Activated T-helper 1 cell treated with anti-CD3 and anti-CD28 coated beads, Interleukin-12 subunit alpha, Interleukin-12 subunit beta, Interleukin-2, Interleukin-4 antibody, amounts not matched to agents 30 ng/mL and 10 ng/mL and 1 ng/mL, durations not matched to agents 14 hours and 24 hours and 36 hours (primary cell): Measurements from ENCODE around the gene ASIC1. TPM values are rescaled to one million over a fixed set of nuclear protein-coding genes. Genes with fewer than 3 reads are reported as not detected.

Experiments used
- DNase-seq: peaks from one replicate; pipeline ENCODE4 v3.0.0; 2021; ENCODE audit warnings: low spot score
- H3K27ac Mint-ChIP-seq: one replicate; pipeline ENCODE4 v1.8.0; 2021; ENCODE audit warnings: mild to moderate bottlenecking, mixed read lengths
- H3K27me3 Mint-ChIP-seq: one replicate; pipeline ENCODE4 v1.8.0; 2022; ENCODE audit warnings: mild to moderate bottlenecking, moderate library complexity, mixed read lengths; ENCODE audit not compliant: insufficient read depth
- H3K36me3 Mint-ChIP-seq: one replicate; pipeline ENCODE4 v1.8.0; 2021; ENCODE audit warnings: low read depth, mixed read lengths
- H3K4me1 Mint-ChIP-seq: one replicate; pipeline ENCODE4 v1.8.0; 2021; ENCODE audit warnings: low read depth, mixed read lengths
- H3K4me3 Mint-ChIP-seq: one replicate; pipeline ENCODE4 v1.8.0; 2021; ENCODE audit warnings: mild to moderate bottlenecking, moderate library complexity, mixed read lengths
- H3K9me3 Mint-ChIP-seq: one replicate; pipeline ENCODE4 v1.8.0; 2021; ENCODE audit warnings: mixed read lengths
- intact Hi-C: fragments of 100-400 bp; cut with micrococcal nuclease; formaldehyde crosslinking; loops from one replicate; pipeline ENCODE4 v1.15.1; 2024
- total RNA-seq: library from RNA; stranded (reverse); gene quantifications from 2 replicates; pipeline ENCODE4 v1.2.3, GENCODE V29; 2022

The ASIC1 gene
- total RNA-seq, 1 donor from 2014 or later = 10.2 TPM

- DNase-seq = no peak
- H3K4me3 Mint-ChIP-seq = peak overlapping the region; percentile 94
- peak overlapping the region; percentile 94 for H3K27ac Mint-ChIP-seq
- no peaks in the 10 kb centered on the region for H3K9me3 Mint-ChIP-seq
- H3K36me3 Mint-ChIP-seq = peaks cover 7% of the 10 kb centered on the region
- H3K4me1 Mint-ChIP-seq = peaks cover 38% of the 10 kb centered on the region
- intact Hi-C loops = loop anchor here (1.0 to 10.0 kb wide), 10 partner anchors 21 to 1061 kb away; partner anchors contain the start of genes ATF1, LIMA1, SLC11A2 and SMARCD1
- no peaks in the 10 kb centered on the region for H3K27me3 Mint-ChIP-seq
These were observed 53.9 kb downstream of the ASIC1 start for GRCh38 chr12:50111395-50111692.

GRCh38 chr12:50111693-50112455 lies 54.5 kb downstream of the ASIC1 start, which contains the start of gene COX14:
Gene COX14 (plus strand): TSS chr12:50112236. CDS start chr12:50120044, 7,808 bp downstream.
- H3K27ac Mint-ChIP-seq = peak within 1 kb of the TSS; percentile 94

DNA sequence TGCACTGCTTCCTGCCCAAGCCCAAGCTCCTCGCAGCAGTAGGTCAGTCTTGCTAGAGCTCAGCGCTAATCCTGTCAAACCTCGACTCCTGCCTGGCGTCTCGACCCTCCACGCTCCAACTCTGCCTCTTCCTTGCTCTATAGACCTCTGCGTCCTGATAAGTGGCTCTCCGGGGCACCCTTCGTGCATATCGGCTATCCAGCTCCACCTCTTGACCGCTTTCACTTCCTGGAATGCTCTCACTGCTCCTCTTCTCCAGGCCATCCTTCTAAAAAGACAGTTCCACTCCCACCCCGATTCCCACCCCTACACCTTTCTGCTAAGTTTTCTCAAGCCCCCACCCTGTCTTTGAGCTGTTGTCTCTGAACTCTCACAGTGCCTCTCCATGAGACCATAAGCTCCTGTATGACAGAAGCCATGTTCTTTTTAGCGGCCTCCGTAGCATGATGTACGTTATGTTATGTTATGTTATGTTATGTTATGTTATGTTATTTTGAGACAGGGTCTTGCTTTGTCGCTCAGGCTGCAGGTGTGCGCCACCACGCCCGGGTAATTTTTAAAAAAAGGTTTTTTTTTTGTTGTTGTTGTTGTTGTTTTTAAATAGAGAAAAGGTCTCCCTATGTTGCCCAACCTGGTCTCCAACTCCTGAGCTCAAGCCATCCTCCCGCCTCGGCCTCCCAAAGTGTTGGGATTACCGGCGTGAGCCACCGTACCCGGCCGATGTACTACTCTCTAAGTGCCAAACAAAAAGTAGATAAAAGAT lies 55.2 kb downstream of the ASIC1 start:
- no peak for DNase-seq
- Mint-ChIP-seq H3K27ac (peak overlapping the region; percentile 94), H3K4me3 (peak overlapping the region; percentile 94), H3K4me1 (peaks cover 42% of the 10 kb centered on the region), H3K9me3 (no peaks in the 10 kb centered on the region), H3K36me3 (peaks cover 11% of the 10 kb centered on the region), H3K27me3 (no peaks in the 10 kb centered on the region)
- intact Hi-C loops = loop anchor here (1.0 to 10.0 kb wide), 7 partner anchors 55 to 1060 kb away; partner anchors contain the start of genes ATF1, CERS5, LIMA1 and RACGAP1

More at GRCh38 chr12:50111693-50112455, 54.5 kb downstream of the ASIC1 start, which contains the start of gene COX14:
- Mint-ChIP-seq H3K36me3 (peaks cover 9% of the 10 kb centered on the region), H3K27me3 (no peaks in the 10 kb centered on the region), H3K9me3 (no peaks in the 10 kb centered on the region), H3K4me3 (peak within 1 kb of the TSS; percentile 94), H3K4me1 (peaks cover 42% of the 10 kb centered on the region)
- DNase-seq = peak; percentile 98
- intact Hi-C loops = loop anchor here (1.0 to 10.0 kb wide), 12 partner anchors 21 to 1060 kb away; partner anchors contain the start of genes ATF1, CERS5, LIMA1 and RACGAP1

DNA sequence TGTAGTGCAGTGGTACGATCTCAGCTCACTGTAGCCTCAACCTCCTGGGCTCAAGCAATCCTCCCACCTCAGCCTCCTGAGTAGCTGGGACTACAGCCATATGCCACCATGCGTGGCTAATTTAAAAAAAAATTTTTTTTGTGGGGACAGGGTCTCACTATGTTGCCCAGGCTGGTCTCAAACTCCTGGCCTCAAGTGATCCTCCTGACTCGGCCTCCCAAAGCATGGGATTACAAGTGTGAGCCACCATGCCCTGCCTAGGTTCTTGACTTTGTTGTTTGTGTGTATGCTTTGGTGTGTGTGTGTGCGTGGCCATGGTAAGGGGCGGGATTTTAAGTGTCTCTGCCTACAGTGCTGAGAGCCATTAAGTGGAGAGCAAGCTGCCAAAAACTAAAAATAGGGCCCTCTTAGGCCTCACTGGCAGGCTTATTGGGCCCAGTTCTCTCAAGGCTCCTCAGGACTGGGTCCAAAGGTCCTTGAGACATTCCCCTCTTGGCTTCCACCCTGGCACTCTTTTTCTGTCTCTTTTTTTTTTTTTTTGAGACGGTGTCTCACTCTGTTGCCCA lies 59.7 kb downstream of the ASIC1 start:
- Mint-ChIP-seq H3K36me3 (peaks cover 21% of the 10 kb centered on the region), H3K27me3 (no peaks in the 10 kb centered on the region), H3K27ac (no peak overlapping the region), H3K4me3 (no peak overlapping the region), H3K4me1 (peaks cover 28% of the 10 kb centered on the region), H3K9me3 (no peaks in the 10 kb centered on the region)
- DNase-seq = no peak
- intact Hi-C loops = loop anchor here (10.0 kb wide), 1 partner anchor 908 kb away; the partner anchor contains the start of gene SLC11A2

- intact Hi-C loops = loop anchor here (10.0 kb wide), 1 partner anchor 905 kb away; the partner anchor contains the start of gene SLC11A2
These were observed 62.0 kb downstream of the ASIC1 start for GRCh38 chr12:50119387-50119786.

GRCh38 chr12:50120521-50120920 lies 63.1 kb downstream of the ASIC1 start:
- DNase-seq = no peak
- Mint-ChIP-seq H3K9me3 (no peaks in the 10 kb centered on the region), H3K36me3 (peaks cover 31% of the 10 kb centered on the region), H3K27ac (no peak overlapping the region), H3K27me3 (no peaks in the 10 kb centered on the region), H3K4me3 (no peak overlapping the region), H3K4me1 (peaks cover 18% of the 10 kb centered on the region)
- intact Hi-C loops = no loop called here

More at GRCh38 chr12:50119387-50119786, 62.0 kb downstream of the ASIC1 start:
- no peaks in the 10 kb centered on the region for H3K27me3 Mint-ChIP-seq
- H3K4me1 Mint-ChIP-seq = peaks cover 15% of the 10 kb centered on the region
- peaks cover 30% of the 10 kb centered on the region for H3K36me3 Mint-ChIP-seq
- H3K9me3 Mint-ChIP-seq = no peaks in the 10 kb centered on the region
- no peak overlapping the region for H3K4me3 Mint-ChIP-seq
- H3K27ac Mint-ChIP-seq = no peak overlapping the region
- DNase-seq = no peak

DNA sequence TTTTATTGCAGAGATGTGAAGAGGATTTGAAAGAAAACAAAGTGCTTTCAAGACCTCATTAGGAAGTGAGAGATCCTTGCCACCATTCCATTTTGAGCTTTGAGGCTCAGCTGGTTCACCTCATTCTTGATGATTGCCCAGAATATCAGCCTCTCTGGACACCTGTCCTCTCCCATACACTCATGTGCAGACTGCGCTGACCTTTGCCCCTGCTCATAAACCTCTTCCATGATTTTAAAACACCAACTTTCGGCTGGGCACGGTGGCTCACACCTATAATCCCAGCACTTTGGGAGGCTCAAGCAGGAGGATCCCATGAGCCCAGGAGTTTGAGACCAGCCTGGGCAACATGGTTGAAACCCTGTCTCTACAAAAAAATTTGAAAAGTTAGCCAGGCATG lies 63.6 kb downstream of the ASIC1 start:
- no peaks in the 10 kb centered on the region for H3K27me3 Mint-ChIP-seq
- no peak for DNase-seq
- no peaks in the 10 kb centered on the region for H3K9me3 Mint-ChIP-seq
- H3K27ac Mint-ChIP-seq = no peak overlapping the region
- H3K4me3 Mint-ChIP-seq = no peak overlapping the region
- intact Hi-C loops = no loop called here
- peaks cover 28% of the 10 kb centered on the region for H3K36me3 Mint-ChIP-seq
- H3K4me1 Mint-ChIP-seq = peaks cover 18% of the 10 kb centered on the region

- Mint-ChIP-seq H3K4me3 (no peak overlapping the region), H3K9me3 (no peaks in the 10 kb centered on the region), H3K27me3 (no peaks in the 10 kb centered on the region), H3K36me3 (peaks cover 28% of the 10 kb centered on the region), H3K4me1 (peaks cover 11% of the 10 kb centered on the region), H3K27ac (no peak overlapping the region)
- no peak for DNase-seq
- intact Hi-C loops = no loop called here
These were observed 64.2 kb downstream of the ASIC1 start for GRCh38 chr12:50121641-50122040.

GRCh38 chr12:50123203-50123602 lies 65.8 kb downstream of the ASIC1 start:
- Mint-ChIP-seq H3K9me3 (no peaks in the 10 kb centered on the region), H3K27me3 (no peaks in the 10 kb centered on the region), H3K4me3 (no peak overlapping the region), H3K4me1 (peaks cover 19% of the 10 kb centered on the region), H3K27ac (no peak overlapping the region), H3K36me3 (peaks cover 30% of the 10 kb centered on the region)
- DNase-seq = no peak
- intact Hi-C loops = no loop called here

DNA sequence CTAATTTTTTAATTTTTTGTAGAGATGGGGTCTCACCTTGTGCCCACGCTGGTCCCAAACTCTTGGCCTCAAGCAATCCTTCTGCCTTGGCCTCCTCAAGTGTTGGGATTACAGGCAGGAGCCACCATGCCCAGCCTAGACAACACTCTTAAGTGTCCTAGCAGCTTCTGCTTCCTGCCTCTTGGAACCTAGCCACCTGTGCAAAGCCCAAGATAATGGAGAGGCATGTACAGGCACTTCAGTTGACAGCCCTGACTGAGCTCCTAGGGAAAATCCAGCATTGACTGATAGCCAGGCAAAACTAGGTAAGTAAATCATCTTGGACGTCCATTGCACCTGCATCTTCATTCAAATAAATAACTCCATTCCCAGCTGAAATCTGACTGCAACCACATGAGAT lies 70.2 kb downstream of the ASIC1 start:
- no peak for DNase-seq
- no peak overlapping the region for H3K4me3 Mint-ChIP-seq
- H3K4me1 Mint-ChIP-seq = peaks cover 22% of the 10 kb centered on the region
- no peaks in the 10 kb centered on the region for H3K27me3 Mint-ChIP-seq
- peaks cover 37% of the 10 kb centered on the region for H3K36me3 Mint-ChIP-seq
- no peak overlapping the region for H3K27ac Mint-ChIP-seq
- intact Hi-C loops = no loop called here
- no peaks in the 10 kb centered on the region for H3K9me3 Mint-ChIP-seq

GRCh38 chr12:50129290-50129689 lies 71.9 kb downstream of the ASIC1 start:
- Mint-ChIP-seq H3K27me3 (no peaks in the 10 kb centered on the region), H3K9me3 (no peaks in the 10 kb centered on the region), H3K36me3 (peaks cover 40% of the 10 kb centered on the region), H3K27ac (no peak overlapping the region), H3K4me3 (no peak overlapping the region), H3K4me1 (peaks cover 25% of the 10 kb centered on the region)
- no peak for DNase-seq
- intact Hi-C loops = no loop called here

GRCh38 chr12:50132505-50133135 lies 75.2 kb downstream of the ASIC1 start:
- peaks cover 8% of the 10 kb centered on the region for H3K4me1 Mint-ChIP-seq
- no peaks in the 10 kb centered on the region for H3K9me3 Mint-ChIP-seq
- intact Hi-C loops = loop anchor here (1.0 to 2.0 kb wide), 3 partner anchors 22 to 182 kb away; no protein-coding TSS in a partner anchor
- no peak for DNase-seq
- H3K4me3 Mint-ChIP-seq = no peak overlapping the region
- peaks cover 43% of the 10 kb centered on the region for H3K36me3 Mint-ChIP-seq
- H3K27ac Mint-ChIP-seq = peak overlapping the region; percentile 40
- no peaks in the 10 kb centered on the region for H3K27me3 Mint-ChIP-seq
